ENCODE data around the gene ATP2A3.

DNA sequence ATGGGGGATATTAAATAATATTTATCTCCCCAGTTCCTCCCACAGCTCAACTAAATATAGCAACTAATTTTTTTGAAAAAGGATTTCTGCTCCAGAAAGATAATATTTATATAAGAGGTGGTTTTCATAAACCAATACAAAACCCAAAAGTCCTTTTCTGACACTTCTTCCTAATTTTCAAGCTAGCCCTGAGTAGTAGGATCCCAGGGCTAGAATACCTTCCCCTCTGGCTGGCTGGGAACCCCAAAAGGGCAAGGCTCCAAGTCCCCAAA, 1.3 kb downstream of the ATP2A3 start:
- no peak for TF ChIP-seq SUZ12 (IDR thresholded peaks at IDR 0.05)
- TF ChIP-seq NFRKB (IDR thresholded peaks at IDR 0.05): no peak
- no peak for TF ChIP-seq HDGF (IDR thresholded peaks at IDR 0.05; ENCODE audit: borderline replicate concordance)
- no peak for TF ChIP-seq BHLHE40 (IDR thresholded peaks at IDR 0.05; ENCODE audit: borderline replicate concordance)
- no peak for TF ChIP-seq ZNF384 (IDR thresholded peaks at IDR 0.05)
- no peak for TF ChIP-seq SP1 (IDR thresholded peaks at IDR 0.05)

Data from HEK293T (cell line).